NCI-H524 treated with DMSO at 0.1 percent for 48 hours (cell line): ENCODE measurements around the gene GPR158.
"Not testable (repeated sequence)": the region's sequence is repeated elsewhere in the genome, so short reads cannot be mapped to it uniquely, and the experiment has no call there.

ENCODE experiments used
- DNase-seq: peaks from one replicate; lab custom pipeline; 2025; lab: John Stamatoyannopoulos, UW

GPR158 gene, protein sequence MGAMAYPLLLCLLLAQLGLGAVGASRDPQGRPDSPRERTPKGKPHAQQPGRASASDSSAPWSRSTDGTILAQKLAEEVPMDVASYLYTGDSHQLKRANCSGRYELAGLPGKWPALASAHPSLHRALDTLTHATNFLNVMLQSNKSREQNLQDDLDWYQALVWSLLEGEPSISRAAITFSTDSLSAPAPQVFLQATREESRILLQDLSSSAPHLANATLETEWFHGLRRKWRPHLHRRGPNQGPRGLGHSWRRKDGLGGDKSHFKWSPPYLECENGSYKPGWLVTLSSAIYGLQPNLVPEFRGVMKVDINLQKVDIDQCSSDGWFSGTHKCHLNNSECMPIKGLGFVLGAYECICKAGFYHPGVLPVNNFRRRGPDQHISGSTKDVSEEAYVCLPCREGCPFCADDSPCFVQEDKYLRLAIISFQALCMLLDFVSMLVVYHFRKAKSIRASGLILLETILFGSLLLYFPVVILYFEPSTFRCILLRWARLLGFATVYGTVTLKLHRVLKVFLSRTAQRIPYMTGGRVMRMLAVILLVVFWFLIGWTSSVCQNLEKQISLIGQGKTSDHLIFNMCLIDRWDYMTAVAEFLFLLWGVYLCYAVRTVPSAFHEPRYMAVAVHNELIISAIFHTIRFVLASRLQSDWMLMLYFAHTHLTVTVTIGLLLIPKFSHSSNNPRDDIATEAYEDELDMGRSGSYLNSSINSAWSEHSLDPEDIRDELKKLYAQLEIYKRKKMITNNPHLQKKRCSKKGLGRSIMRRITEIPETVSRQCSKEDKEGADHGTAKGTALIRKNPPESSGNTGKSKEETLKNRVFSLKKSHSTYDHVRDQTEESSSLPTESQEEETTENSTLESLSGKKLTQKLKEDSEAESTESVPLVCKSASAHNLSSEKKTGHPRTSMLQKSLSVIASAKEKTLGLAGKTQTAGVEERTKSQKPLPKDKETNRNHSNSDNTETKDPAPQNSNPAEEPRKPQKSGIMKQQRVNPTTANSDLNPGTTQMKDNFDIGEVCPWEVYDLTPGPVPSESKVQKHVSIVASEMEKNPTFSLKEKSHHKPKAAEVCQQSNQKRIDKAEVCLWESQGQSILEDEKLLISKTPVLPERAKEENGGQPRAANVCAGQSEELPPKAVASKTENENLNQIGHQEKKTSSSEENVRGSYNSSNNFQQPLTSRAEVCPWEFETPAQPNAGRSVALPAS (N-terminal part only)

GRCh38 chr10:25174461-25175230, at the start of gene GPR158:
Gene GPR158, plus strand, starts transcription at chr10:25175001. Its CDS starts 420 bp downstream, at chr10:25175421.
- DNase-seq: peak; percentile 22

GRCh38 chr10:25125201-25125611, 49.6 kb upstream of the GPR158 start:
- peak; percentile 1 for DNase-seq

DNA sequence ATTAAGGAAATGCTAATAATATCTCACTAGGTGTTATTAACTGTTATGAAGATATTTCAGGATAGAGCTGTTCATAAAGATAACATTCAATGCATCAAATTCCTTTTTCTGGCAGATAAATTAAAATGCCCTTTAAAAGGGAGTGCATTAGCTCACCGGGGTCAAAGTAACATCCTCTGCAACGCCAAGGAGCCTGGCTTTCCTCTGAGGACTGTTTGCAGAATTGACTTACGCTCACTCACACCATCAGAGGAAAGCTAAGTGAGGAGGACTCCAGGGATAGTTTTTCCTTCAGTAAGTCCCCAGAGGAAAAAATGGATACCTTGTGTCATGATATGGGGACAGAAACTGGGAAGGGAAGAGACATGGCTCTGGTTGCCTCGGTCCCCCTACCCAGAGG, 45.2 kb upstream of the GPR158 start:
- DNase-seq: no peak

GRCh38 chr10:25130906-25131305, 43.9 kb upstream of the GPR158 start:
- DNase-seq: no peak

- DNase-seq: no peak
Observed at GRCh38 chr10:25142116-25142864, 32.5 kb upstream of the GPR158 start.

- DNase-seq: no peak
Observed at GRCh38 chr10:25157650-25158049, 17.2 kb upstream of the GPR158 start.

DNA sequence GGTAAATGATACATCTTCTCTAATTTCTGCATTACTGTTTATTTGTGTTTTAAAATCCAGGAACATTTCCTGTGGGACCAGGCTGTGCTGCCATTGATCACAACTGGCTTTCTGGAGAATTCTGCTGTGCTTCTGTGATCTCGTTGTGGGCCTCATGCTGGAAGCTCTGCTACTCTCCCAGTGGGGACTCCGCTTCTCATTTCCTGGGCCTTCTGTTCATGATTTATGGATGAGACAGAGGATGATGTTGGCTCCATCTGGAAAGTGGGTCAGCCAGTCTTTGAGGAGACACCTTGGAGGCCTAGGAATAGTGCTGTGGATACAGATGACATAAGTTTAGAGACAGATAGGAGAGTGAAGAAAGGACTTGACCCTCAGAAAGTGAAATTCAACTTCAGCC, 15.2 kb upstream of the GPR158 start:
- DNase-seq: no peak

DNA sequence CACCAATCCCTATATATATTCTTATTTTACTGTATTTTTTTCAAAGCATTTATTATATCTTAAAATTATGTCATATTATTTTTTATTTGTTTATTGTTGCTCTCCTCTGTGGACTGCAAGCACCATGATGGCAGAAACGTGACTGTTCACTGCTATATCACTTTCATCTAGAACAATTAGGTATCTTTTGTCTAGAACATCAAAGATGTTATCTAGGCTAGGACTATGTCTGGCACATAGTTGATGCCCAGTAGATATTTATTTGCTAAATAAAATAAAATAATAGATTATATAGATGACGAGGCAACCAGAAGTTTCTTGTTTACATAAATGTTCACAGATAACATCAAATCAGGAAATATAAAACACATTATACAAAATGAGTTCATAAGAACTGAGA, 12.4 kb upstream of the GPR158 start:
- no peak for DNase-seq

DNA sequence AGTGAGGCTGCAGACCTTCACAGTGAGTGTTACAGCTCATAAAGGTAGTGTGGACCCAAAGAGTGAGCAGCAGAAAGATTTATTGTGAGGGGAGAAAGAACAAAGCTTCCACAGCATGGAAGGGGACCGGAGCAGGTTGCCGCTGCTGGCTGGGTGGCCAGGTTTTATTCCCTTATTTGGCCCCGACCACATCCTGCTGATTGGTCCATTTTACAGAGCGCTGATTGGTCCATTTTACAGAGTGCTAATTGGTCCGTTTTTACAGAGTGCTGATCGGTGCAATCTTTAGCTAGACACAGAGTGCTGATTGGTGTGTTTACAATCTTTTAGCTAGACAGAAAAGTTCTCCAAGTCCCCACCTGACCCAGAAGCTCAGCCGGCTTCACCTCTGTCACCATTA, 11.3 kb upstream of the GPR158 start:
- not testable (repeated sequence) for DNase-seq

DNA sequence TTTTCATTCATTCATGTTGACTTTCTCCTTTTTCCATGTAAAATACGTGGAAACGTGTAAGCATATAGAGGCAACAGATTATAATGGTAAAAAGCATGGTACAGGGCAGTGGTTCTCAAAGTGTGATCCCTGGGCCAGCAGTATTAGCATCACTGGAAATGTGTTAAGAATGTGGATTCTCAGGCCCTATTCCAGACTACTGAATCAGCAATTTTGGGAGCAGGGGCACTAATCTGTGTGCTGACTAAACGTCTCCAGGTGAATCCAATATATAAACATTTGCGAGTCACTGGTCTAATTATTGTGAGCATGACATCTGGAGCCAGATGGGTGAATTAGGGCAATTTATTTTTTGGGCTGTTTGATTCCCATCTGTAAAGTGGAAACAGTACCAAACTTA, 5.1 kb upstream of the GPR158 start:
- no peak for DNase-seq

- no peak for DNase-seq
Observed at GRCh38 chr10:25170627-25171026, 4.2 kb upstream of the GPR158 start.

DNA sequence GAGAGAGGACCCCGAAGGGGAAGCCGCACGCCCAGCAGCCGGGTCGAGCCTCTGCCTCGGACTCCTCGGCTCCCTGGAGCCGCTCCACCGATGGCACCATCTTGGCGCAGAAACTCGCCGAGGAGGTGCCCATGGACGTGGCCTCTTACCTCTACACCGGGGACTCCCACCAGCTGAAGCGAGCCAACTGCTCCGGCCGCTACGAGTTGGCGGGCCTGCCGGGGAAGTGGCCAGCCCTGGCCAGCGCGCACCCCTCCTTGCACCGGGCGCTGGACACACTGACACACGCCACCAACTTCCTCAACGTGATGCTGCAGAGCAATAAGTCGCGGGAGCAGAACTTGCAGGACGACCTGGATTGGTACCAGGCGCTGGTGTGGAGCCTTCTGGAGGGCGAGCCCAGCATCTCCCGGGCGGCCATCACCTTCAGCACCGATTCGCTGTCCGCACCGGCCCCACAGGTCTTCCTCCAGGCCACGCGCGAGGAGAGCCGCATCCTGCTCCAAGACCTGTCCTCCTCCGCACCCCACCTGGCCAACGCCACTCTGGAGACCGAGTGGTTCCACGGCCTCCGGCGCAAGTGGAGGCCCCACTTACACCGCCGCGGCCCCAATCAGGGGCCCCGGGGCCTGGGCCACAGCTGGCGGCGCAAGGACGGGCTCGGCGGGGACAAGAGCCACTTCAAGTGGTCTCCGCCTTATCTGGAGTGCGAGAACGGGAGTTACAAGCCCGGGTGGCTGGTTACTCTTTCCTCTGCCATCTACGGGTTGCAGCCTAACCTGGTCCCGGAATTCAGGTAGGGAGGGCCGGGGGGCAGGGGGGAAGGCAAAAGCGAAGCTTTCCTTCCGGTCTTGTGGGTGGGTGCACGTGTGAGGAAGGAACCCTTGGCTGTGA, 973 bp downstream of the GPR158 start:
- DNase-seq: no peak

DNA sequence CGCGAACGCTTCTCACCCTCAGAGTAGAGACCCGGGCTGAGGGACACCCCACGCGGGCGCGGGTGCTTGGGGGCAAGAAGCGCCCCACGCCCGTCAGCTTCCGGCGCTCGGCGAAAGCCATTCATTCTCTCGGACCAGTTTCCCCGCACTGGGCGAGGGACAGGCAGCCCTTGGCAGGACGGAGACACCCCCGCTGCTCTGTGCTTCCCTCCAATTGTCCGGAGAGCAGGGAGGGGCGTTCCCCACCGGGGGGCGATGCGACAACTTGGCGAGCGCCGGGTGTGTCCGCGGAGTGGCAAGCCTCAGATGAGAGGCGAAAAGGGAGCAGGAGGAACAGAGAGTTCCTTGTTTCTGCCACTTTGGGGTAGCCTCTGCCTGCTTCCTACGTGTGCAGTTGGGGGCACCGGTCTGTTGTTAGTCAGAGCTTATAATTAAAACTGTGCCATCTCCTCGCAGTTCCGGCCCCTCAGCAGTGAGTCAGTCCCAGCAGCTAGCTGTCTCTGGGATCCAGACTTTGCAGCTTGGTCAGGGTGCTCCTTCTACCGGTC, 1.7 kb downstream of the GPR158 start:
- no peak for DNase-seq

GRCh38 chr10:25177093-25177753, 2.4 kb downstream of the GPR158 start:
- no peak for DNase-seq

DNA sequence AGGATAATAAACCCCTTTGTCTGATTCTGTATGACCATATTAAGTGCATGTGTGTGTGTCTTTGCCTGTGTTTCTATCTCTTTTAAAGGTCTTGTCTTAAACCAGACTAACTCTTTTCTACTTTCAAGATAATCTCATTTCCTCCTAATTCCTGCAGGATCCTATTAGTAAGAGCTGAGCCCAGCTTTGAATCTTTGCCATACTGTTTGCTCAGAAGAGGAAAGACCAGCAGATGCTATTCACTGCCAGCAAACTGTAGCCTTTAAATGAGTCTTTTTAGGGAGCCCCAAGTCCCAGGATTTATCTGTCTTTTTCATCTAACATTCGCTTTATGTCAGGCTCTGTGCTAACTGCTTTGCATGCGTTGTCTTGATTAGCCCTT, 2.9 kb downstream of the GPR158 start:
- no peak for DNase-seq

DNA sequence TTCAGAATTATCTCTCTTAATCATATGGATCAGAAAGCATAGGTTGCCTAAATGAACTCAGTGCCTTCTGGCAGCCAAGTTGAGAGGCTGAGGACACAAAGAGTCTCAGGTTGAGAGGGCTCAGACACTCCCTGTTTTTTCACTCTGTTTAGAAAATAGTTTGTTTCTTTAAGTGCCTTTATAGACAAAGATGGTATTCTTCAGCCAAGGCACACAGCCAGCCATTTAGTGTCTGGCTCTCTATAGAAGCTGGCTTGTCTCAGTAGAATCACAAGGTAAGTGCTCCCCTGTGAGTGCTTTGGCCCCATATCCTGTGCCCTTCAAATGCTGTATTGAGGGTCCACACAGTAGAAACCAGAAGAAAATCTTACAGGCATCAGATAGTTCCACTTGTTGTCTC, 3.6 kb downstream of the GPR158 start:
- DNase-seq: no peak

DNA sequence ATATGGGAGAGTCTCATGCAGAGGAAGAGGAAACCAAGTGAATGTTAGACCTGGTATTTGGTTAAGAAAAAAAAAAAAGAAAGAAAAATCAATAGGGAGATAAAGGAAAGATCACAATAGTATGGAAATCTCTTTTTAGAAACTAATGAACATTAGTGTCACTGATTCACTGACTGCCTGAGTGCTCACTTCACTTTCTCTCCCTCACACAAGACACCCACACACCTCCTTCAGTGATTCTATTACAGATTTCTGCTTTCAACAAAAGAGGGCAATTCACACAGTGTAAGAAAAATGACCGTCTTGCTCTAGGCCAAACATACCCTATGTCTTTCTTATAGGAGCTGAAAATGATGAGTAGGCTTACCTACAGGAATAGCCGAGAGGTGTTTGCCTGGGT, 6.0 kb downstream of the GPR158 start:
- no peak for DNase-seq

DNA sequence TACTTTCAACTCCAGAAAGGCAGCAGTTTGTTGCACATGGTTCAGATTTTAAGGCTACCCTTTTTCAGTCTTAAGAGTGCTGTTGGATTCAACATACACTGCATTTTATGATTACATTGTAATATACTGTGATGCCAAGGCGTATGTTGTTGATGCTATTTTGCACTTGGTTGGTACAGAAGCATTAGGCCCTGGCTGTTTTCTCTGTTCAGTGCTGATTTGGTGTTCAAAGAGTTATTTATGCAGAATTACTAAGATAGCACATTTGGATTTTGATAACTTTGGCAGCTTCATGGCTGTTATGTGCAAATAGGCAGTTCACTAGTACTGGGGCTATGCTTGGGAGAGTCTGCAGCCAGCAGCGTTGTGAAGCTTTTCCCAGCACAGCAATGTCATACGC, 7.8 kb downstream of the GPR158 start:
- no peak for DNase-seq
